KG1 (cell line): Measurements from ENCODE around the gene GARS1.
"Not testable (repeated sequence)": the region's sequence is repeated elsewhere in the genome, so short reads cannot be mapped to it uniquely, and the experiment has no call there.

ENCODE experiments used
- DNase-seq: peaks from one replicate; lab custom pipeline; 2025; lab: John Stamatoyannopoulos, UW

The GARS1 gene

DNA sequence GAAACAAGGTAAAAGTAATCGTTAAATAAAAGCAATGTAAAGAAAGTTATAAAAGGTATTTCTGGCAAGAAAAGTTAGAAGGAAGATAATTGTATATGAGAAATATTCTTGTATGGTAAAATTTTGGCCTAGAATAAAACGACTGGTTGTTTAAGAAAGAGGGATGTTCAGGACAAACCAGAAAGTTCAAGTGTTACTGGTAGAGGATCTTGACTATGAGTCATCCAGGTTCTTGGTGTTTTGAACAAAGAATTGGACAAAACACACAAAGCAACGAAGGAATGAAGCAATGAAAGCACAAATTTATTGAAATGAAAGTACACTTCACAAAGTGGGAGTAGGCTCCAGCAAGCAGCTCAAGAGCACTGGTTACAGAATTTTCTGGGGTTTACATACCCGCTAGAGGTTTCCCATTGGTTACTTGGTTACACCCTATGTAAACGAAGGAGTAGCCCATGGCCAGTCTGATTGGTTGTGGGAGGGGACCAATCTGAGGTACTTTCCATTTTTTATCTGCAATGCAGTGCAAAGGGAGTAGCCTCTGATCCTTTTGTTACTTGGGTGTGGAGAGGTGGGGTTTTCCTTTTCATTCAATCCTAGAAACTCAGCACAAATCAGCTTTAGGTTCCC lies 22.4 kb upstream of the GARS1 start:
- no peak for DNase-seq

DNA sequence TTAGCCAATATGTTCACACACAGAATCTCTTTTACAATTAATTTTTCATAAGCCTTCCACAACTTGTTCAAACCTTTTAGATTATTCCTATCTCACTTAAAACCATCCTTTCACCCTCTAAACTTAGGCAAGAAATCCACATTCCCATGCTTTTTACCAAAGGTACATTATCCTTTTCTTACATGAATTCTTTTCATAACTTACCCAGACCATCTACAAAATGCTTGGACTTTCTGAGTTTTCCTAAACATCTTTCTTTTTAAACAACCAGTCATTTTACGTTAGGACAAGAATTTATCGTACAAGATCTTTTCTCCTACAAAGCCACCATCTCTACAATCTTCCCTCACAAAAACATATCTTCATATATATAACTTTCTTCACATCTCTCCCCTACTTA lies 18.8 kb upstream of the GARS1 start:
- no peak for DNase-seq

DNA sequence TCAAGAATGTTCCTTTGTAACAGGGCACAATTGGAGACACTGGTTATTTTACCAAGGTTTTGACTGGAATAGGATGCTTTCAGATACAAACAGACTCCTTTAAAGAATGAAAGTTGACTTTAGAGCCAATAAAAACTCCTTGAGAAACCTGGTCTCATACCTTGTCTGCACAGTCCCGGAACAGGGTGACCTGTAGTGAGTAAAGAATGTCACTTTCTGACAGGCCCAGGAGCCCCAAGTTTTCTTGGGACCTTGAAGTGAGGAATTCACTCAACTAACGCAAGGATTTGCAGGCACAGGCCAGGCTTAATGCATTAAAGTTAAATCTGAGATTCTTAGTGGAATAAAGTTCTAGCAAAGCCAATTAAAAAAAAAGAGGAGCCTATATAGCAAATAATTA lies 11.5 kb upstream of the GARS1 start:
- DNase-seq = no peak

DNA sequence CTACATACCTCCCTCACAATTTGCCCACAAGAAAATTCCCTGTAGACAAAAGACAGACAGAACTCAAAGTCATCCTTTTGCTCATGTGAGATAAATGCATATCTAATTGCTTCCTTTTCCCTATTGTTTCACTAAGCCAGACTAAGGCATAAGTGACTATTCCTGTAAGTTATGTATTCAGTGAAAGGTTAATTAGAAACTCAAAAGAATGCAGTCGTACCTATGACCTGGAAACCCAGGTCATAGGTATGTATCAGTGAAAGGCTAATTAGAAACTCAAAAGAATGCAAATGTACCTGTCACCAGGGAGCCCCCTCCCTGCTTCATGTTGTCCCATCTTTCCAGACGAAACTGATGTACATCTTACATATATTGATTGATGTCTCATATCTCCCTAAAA lies 10.3 kb upstream of the GARS1 start:
- DNase-seq = no peak

DNA sequence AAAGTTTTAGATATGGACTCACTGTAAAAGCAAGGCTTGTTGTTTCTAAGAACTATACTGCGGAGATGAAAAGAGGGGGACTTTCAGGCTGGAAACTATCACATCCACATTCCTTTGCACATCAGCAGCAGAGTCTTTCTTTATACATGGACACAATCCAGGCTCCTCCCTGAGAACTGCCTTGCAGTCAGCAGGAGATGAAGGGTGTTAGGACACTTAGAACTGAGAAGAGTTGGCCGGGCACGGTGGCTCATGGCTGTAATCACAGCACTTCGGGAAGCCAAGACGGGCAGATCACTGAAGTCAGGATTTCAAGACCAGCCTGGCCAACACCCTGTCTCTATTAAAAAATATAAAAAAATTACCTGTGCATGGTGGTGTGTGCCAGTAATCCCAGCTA lies 9.7 kb upstream of the GARS1 start:
- DNase-seq = no peak

DNA sequence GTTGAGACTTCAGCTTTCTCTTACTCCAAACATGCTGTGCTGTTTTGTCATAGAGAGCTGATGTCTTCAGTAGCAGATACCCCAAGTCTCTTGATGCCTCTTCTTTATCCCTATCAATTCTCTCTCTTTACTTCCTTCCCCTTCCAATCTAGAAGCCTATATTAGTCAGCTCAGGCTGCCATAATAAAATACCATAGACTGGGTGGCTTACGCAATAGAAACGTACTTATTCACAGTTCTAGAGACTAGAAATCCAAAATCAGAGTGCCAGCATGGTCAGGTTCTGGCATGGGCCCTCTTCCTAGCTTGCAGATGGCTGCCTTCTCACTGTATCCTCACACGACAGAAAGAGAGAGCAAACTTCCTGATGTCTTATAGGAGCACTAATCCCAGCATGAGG lies 9.0 kb upstream of the GARS1 start:
- no peak for DNase-seq

DNA sequence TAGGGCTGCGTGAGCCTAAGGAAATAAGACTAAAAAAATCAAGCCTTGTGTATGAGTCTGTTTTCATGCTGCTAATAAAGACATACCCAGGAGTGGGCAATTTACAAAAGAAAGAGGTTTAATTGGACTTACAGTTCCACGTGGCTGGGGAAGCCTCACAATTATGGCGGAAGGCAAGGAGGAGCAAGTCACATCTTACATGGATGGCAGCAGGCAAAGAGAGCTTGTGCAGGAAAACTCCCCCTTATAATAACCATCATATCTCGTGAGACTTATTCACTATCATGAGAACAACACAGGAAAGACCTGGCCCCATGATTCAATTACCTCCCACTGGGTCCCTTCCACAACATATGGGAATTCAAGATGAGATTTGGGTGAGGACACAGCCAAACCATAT lies 7.1 kb upstream of the GARS1 start:
- not testable (repeated sequence) for DNase-seq

DNA sequence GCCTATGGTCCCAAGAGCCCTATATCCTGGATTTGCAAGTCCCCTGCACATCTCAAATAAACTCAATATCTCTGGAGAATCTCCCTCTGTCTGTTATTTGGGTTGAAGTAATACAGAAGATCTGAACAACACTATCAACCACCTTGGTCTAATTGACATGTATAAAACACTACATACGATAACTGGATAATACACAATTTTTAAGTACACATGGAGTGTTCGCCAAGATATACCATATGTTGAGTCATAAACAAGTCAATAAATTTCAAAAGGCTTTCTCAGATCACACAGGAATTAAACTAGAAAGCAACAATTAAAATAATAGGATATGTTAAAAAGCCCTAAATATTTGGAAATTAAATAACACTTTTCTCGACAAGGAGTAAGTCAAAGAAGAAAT lies 5.6 kb upstream of the GARS1 start:
- DNase-seq = no peak

DNA sequence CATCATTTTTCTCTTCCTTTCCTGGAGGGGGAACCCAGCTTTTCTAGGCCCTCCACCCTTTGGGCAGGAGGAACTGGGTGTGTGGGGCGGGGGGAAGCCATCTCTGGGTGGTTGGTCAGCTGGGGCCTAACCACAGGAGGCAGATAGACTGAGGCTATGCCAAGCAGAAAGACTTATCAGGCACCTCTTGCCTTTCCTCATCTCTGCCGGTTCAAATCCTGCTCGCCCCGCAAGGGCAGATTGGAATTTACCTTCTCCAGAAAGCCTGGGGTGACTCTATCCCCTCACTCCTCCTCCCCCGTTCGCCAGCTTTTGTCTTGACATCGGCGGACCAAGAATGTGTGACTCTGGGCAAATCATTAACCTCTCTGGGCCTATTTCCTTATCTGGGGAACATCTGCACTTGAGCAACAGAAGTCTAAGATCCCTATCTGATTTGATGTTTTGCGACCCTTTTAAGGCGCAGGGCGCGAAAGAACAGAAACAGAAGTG lies 584 bp upstream of the GARS1 start:
- peak; percentile 63 for DNase-seq

DNA sequence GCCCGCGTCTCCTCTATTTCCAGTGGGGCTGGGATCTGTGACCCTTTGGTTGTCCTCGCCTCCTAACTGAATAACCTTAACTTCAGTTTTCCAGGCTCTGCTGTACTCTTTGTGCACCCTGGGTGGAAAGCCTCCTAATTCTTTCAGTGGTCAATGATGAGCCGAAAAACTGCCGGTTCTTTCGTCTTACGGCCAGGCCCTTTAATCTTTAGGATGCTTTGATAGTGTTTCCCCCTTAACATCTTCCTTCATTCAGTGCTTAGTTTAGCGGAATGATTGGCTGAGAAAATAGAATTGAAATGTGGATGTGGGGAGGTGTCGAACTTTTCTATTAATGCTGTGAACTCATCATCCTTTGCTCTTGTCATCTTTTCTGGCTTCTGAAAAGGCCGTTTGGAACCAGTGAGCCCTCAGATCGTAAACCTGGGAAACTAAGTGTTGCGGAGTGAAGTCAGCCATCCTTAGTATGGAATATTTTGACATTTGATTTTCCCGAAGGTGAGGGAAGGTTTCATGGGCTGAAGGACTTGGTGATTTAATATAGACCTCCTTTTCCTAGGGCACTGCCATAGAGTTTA lies 847 bp downstream of the GARS1 start:
- DNase-seq = no peak

DNA sequence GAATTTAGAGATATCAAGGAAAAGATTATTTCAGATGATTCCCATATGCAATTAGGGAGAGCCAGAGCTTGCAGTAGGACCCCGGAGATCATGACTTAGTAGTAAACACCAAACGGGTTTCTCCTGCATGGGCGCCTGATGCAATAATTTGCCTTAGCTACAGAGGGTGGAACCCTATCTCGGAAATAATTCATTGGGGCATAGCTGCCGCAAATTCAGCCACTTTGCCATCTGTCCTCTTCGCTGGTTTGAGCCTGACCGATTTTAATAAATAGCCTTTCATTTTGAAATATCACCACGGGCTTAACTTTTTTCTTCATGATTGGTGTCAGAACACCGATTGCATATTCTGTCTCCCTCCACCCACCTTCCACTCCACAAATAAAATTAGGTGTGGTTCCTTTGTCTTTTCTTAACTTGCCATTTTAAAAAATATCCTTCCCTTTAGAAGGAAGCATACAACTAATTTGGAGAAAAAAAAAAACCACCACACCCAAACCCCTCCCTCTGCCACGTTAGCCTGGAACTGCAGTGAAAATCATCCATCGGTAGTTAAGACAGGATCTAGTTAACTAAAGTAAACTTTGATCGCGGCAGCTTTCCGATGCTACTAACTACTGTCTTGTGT lies 1.4 kb downstream of the GARS1 start:
- DNase-seq = no peak

DNA sequence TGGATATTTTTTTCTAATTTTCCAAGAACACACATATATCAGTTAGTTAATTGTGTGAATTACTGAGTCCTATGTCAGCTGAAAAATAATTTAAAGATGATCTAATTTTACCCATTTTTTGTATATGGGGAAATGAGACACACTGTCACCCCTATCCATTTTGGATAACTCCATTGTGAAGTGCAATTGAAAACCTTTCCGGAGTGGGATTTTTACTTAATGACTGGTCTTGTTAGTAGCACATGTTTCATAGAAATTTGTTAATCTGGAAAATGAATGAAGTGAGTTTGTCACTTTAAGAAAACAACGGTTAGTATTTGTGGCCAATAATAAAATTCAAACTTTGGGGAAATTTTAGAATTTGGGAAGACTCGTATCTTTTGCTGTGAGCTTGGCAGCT lies 2.0 kb downstream of the GARS1 start:
- no peak for DNase-seq

DNA sequence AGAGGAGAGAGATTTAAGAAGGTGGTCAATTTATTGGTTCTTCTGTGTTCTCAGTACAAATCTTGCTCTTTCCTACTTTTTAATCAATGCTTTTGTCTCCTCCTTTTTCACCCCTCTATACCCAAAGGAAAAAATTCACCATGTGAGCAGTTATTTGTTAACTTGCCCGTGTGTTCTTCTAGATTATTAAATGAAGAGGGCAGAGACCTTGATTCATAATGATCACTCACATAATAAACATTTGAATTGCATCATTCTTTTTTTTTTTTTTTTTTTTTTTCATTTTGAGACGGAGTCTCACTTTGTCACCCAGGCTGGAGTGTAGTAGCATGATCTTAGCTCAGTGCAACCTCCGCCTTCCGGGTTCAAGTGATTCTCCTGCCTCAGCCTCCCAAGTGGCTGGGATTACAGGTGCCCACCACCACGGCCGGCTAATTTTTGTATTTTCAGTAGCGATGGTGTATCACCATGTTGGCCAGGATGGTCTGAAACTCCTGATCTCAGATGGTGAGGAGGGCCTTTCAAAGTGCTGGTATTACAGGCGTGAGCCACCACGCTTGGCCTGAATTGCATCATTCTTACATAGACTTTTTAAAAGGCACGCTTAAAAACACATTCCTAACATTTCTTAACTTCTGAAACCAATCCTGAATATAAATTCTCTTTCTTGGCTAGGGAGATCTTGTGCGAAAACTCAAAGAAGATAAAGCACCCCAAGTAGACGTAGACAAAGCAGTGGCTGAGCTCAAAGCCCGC lies 3.6 kb downstream of the GARS1 start:
- DNase-seq = no peak

DNA sequence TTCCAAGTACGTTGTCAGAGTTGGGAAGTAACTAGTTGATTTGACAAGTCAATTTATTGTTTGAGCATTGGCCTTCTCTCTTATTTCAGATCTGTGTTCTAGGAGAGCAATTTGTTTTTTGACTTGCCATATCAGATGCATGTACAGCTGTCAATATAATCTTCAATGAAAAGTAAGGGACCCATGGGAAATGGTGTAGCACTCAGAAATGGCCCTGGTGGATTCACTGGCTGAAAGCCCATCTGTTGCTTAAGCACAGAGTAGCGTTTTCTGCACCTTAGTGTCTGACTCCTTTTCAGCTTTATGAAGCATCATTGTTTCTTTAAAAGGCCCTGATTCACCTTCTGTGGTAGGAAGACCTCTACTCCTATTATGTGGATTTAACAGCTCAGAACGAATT lies 10.2 kb downstream of the GARS1 start:
- DNase-seq = no peak

DNA sequence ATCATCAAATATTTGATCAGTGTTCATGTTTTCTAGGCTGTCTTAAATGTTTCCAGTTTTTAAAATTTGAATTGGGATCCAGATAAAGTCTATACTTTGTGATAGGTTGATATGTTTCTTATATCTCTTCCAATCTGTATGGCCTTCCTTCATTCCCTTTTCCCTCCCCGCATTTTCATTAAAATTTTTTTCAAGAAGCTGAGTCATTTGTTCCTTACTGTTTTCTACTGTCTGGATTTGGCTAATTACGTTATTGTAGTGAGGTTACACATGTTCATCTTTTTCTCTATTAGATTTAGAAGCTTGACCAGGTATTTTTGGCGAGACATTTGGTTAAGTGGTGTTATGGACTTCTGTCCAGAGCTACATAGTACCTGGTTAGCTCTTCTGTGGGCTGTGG lies 11.2 kb downstream of the GARS1 start:
- no peak for DNase-seq

DNA sequence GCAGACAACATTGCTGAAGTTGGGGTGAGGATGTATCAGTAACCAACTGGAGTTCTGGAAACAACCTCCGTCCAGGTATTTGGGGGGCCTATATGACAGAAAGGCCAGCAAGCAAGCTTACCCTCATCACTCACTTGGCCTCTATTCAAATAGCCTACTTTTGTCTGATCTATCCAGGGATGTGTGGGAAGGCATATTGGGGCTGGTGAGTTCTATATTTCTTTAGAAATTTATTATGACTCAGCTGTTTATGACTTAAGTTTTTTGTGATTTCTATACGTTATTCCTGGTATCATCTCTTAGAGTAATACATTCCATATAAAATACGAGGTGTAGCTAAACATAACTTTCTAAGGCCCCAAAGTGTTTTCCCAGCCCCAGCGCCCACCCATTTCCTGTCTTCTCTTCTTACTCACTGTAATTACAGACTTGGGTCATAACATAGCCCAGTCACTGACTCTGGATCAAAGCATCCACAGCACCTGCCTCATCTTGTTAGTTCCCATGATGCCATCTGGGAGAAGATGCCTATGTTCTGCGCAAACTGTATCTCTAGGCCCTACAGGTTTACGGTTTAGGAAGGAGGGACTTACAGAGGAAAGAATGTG lies 18.1 kb downstream of the GARS1 start:
- no peak for DNase-seq

DNA sequence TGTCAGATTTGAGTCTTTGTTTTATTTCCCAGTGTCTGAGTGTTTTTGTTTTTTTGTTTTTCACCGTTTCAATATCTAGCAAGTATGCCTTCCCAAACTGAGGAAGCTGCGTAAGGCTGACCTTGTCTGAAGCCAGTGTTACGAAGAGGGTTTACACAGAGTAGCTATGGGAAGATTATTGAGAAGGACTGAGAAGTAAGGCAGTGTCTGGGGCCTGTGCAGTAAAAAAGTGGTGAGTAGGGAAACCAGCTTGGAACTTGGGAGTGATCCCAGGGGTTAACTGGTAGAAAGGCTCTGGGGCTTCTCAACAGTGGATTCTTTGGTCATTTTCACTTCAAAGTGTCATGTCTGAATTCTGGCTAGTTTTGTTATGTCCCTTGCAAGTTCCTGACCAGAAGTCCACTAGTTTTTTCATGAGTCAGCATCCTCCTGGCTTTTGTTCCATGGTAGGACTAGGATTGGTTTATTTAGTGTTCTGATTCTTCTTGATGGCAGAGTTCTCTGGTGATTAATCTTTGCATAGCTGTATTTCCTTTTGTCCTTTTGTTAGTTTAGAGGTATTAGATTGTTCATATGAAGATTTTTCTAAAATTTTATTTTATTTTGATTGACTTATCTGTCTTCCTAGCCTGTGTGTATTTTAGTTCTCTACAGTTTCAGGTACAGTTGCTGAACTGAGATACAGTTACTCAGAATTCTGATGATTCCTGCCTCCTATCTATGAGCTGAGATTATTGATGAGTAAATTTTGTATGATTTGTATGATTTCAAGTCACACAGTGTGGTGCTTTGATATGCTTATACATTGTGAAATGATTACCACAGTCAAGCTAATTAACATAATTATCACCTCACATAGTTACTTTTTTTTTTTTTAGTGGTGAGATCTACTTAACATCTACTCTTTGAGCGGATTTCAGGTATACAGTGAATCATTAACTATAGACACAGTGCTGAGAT lies 19.0 kb downstream of the GARS1 start:
- no peak for DNase-seq

DNA sequence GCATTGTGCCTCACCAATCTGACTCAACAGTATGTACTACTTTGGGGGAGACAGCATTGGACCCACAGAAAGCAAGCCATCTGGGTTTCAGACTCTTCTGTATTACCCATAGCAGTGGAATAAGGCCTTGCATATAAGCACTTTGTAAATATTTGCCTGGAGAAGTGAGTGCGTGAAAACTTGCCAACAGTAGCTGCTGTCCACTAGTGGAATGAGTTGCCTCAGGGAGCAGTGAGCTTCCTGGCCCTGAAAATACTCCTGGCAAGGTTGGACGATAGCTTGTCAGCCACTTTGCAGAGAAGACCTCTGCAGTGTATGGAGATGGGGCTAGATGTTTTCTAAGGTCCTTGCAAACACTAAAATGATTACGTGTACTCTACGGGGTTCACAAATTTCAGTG lies 21.6 kb downstream of the GARS1 start:
- no peak for DNase-seq

DNA sequence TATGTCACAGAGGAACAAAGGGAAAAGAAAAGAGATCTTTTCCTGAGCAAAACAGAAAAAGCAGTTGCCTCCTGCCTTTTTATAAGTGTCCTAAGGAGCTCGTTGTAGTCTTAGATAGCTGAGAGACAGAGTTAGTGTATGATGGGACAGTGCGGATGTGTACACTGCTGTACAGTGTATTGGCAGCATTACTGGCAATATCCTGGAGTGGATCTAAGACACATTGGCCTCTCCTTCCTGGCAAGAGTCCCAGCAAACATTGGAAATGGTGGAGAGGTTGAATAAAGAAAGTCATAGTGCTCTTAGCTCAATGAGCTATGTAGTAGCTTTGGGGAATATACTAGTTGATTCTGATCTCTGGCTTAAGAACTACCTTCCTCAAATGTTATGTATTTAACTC lies 22.7 kb downstream of the GARS1 start:
- no peak for DNase-seq

DNA sequence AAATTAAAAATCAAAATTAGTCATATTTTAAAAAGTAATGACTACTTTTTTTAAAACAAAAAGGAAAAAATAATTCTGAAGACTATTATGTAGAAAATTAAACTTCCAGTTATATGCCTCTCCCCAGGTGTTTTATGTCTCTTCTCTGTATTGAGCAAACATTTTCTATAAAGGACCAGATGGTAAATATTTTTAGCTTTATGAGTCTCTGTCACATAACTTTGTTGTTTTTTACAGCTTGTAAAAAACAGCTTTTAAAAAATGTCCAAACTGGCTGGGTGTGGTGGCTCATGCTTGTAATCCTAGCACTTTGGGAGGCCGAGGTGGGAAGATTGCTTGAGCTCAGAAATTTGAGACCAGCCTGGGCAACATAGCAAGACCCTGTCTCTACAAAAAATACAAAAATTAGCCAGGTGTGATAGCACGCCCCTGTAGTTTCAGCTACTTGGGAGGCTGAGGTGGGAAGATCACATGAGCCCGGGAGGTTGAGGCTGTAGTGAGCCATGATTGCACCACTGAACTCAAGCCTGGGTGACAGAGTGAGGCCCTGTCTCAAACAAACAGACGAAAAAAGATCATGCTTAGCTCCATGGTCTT lies 23.5 kb downstream of the GARS1 start:
- DNase-seq = no peak

DNA sequence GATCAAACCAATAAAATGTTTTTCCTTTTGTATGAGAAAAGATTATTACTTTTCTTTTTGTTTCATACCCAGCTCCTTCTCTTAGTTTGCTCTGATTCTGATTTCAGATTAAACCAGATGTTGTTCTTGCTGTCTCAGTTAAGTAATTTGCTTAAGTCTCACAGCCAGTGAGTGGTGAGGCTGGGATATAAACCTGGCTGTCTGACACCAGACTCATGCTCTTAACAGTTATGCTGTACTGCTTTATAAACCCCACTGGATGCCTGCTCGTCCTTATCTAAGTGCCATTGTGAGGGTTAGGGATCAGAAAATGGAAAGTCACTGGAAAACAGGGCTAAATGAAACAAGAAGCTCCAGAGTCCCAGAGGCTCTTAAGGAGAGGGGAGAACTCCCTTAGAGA lies 24.3 kb downstream of the GARS1 start:
- DNase-seq = no peak
